NCI-H82 (cell line): Measurements from ENCODE around the gene DLAT.
"Not testable (repeated sequence)": the region's sequence is repeated elsewhere in the genome, so short reads cannot be mapped to it uniquely, and the experiment has no call there.

ENCODE experiments used
- DNase-seq: peaks from one replicate; lab custom pipeline; 2025; lab: John Stamatoyannopoulos, UW

DLAT gene

GRCh38 chr11:112005422-112006094 is 19.6 kb upstream of the DLAT start:
- DNase-seq: no peak

- DNase-seq: not testable (repeated sequence)
Observed at GRCh38 chr11:112006095-112006441, 19.1 kb upstream of the DLAT start.

GRCh38 chr11:112011451-112011850 is 13.8 kb upstream of the DLAT start:
- not testable (repeated sequence) for DNase-seq

- no peak for DNase-seq
Observed at GRCh38 chr11:112012874-112013273, 12.3 kb upstream of the DLAT start.

- peak; percentile 16 for DNase-seq
Observed at GRCh38 chr11:112013497-112014164, 11.6 kb upstream of the DLAT start.

- DNase-seq: no peak
Observed at GRCh38 chr11:112016088-112016764, 9.0 kb upstream of the DLAT start.

- no peak for DNase-seq
Observed at GRCh38 chr11:112016765-112017376, 8.3 kb upstream of the DLAT start.

- DNase-seq: no peak
Observed at GRCh38 chr11:112017538-112017937, 7.7 kb upstream of the DLAT start.

GRCh38 chr11:112019066-112019465 is 6.1 kb upstream of the DLAT start:
- no peak for DNase-seq

GRCh38 chr11:112023104-112023503 is 2.1 kb upstream of the DLAT start:
- DNase-seq: no peak

- DNase-seq: peak; percentile 18
Observed at GRCh38 chr11:112024178-112024772, 933 bp upstream of the DLAT start.

- peak; percentile 43 for DNase-seq
Observed at GRCh38 chr11:112025707-112026106, 499 bp downstream of the DLAT start.

GRCh38 chr11:112026784-112027410 is 1.7 kb downstream of the DLAT start:
- not testable (repeated sequence) for DNase-seq

GRCh38 chr11:112029460-112029859 is 4.3 kb downstream of the DLAT start:
- no peak for DNase-seq

GRCh38 chr11:112033902-112034301 is 8.7 kb downstream of the DLAT start:
- no peak for DNase-seq

GRCh38 chr11:112037527-112037926 is 12.3 kb downstream of the DLAT start:
- DNase-seq: no peak

- no peak for DNase-seq
Observed at GRCh38 chr11:112042161-112042960, 17.2 kb downstream of the DLAT start.

- no peak for DNase-seq
Observed at GRCh38 chr11:112042961-112043304, 17.7 kb downstream of the DLAT start.

GRCh38 chr11:112044961-112045360 is 19.8 kb downstream of the DLAT start:
- no peak for DNase-seq

GRCh38 chr11:112046647-112047046 is 21.4 kb downstream of the DLAT start:
- not testable (repeated sequence) for DNase-seq

- DNase-seq: not testable (repeated sequence)
Observed at GRCh38 chr11:112048256-112048655, 23.0 kb downstream of the DLAT start.
